Endometrial microvascular endothelial cells (primary cell): ENCODE measurements around the gene RNF121. TPM values are rescaled to one million over a fixed set of nuclear protein-coding genes. Genes with fewer than 3 reads are reported as not detected.

Source experiments
- in situ Hi-C: cut with HindIII; loops from 2 replicates; pipeline ENCODE4 v1.10.0; 2017; ENCODE audit warnings: low sequenced_read_pairs, low pct_unique_long_range_greater_than_20kb; ENCODE audit errors: inconsistent ontology term
- total RNA-seq: library from RNA; depleted of rRNA; stranded (reverse); fragments of >200 nt; gene quantifications from one replicate; pipeline ENCODE4 v1.2.3, GENCODE V29; 2015; ENCODE audit errors: inconsistent ontology term

The RNF121 gene
- total RNA-seq, 1 donor from 2014 or later: 43.1 TPM

DNA sequence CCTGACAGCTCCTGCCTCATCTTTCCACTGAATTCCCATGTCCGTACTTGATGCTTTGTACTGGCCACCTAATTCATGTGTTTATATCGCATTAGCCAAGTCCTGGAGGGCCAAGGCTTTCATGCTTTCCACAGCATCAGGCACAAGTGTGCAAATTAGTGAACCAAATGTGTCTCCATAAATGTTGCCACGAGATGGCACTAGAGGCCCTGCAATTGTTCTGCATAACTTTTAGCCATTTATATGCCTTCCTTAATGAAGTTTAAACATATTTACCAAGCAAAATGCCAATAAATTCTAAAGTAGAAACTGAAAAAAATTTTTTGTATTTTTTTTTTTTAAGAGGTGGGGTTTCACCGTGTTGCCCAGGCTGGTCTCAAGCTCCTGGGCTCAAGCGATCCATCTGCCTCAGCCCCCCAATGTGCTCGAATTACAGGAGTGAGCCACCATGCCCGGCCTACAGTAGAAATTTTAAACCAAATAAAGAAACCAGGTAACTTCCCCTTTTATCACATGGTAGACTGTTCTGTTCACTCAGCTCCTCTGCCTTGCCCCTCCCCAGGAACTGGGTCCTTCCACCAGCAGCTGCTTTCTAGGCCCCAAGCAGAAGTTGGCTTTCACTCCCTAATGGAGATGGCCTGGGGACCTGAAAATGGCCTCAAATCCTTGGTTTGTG lies 49.0 kb downstream of the RNF121 start:
- in situ Hi-C loops: no loop called here

GRCh38 chr11:71979094-71979493 lies 50.2 kb downstream of the RNF121 start:
- in situ Hi-C loops: no loop called here

- in situ Hi-C loops: no loop called here
Measured at GRCh38 chr11:71979602-71980001, 50.8 kb downstream of the RNF121 start.

- in situ Hi-C loops: no loop called here
Measured at GRCh38 chr11:71986131-71986530, 57.3 kb downstream of the RNF121 start.

GRCh38 chr11:71987521-71987920 lies 58.7 kb downstream of the RNF121 start:
- in situ Hi-C loops: no loop called here

GRCh38 chr11:71988050-71988449 lies 59.2 kb downstream of the RNF121 start:
- in situ Hi-C loops: no loop called here

DNA sequence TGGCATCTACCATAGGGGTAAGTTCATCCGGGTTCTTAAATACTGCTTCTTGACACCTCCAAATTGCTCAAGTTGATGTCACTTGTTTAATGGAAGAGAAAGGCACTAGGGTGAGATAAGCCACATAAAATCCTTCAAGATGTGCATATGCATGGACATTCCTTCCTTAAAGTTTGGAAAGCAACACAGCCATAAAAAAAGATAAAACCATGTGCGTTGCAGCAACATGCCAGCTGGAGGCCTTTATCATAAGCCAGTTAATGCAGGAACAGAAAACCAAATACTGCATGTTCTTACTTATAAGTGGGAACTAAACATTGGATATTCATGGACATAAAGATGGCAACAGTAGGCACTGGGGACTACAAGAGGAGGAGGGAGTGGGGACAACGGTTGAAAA lies 61.9 kb downstream of the RNF121 start:
- in situ Hi-C loops: no loop called here

GRCh38 chr11:71991494-71991893 lies 62.6 kb downstream of the RNF121 start:
- in situ Hi-C loops: no loop called here

- in situ Hi-C loops: no loop called here
Measured at GRCh38 chr11:71992136-71992730, 63.4 kb downstream of the RNF121 start.

DNA sequence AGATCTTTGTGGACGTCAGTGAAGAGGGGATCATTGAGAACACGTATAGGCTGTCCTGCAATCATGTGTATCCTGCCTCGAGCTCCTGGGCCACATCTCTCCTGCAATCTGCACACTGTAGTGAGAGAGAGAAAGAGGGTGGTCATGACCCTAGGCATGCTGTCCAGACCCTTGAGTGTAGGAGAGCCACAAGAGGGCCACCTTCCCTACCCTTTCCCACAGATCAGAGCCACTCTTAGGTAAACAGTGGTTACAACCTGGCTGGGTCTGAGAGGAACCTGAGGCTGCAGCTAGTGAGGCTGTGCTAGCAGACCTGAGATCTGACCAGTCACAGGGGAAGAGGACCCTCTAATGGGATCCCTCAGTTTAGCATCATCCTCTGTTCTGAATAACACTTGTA lies 65.9 kb downstream of the RNF121 start:
- in situ Hi-C loops: no loop called here

DNA sequence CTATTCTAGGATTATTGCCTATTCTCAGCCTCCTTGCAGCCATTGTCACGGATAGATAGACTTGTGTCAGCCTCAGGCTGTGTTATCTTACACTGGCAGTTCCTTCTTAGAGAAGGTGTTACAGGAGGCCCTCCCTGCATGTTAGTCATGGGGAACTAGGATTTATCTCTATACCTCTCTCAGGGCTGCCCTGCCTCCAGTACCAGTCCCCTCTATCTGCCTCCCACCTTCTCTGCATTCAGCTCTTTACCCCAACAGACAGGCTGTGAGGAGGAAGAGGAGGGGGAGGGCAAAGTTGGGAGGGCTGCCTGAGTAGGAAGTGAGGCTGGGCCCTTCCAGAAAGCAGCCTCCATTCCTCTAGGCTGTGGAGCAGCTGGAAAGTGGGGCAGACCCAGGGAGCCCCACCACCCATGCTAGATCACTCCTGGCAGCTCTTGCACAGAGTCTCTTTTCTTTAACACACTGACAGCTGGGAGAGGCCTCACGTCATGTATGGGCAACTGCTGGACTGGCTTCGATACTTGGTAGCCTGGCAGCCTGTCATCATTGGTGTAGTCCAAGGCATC lies 67.0 kb downstream of the RNF121 start:
- in situ Hi-C loops: no loop called here

DNA sequence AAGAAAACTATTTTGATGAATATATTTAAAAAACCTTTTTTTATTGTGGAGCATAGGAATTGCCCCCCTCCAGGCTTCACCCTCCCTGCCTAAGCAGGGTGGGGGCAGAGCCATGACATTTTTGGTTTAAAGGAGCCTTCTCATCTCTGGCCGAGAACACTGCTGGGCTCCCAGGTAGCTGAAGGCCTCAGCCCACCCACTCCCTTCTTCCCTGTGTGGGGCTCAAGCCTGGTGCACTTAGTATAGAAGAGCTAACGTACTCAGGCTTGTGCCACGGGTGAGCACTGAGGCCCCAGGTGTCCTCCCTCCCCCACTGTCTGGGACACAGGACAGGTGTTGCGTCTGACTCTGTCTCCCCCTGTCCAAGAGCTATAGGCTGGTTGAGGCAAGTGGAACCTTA lies 67.7 kb downstream of the RNF121 start:
- in situ Hi-C loops: no loop called here

- in situ Hi-C loops: no loop called here
Measured at GRCh38 chr11:71996946-71997345, 68.1 kb downstream of the RNF121 start.

GRCh38 chr11:71997594-71997993 lies 68.7 kb downstream of the RNF121 start:
- in situ Hi-C loops: no loop called here

DNA sequence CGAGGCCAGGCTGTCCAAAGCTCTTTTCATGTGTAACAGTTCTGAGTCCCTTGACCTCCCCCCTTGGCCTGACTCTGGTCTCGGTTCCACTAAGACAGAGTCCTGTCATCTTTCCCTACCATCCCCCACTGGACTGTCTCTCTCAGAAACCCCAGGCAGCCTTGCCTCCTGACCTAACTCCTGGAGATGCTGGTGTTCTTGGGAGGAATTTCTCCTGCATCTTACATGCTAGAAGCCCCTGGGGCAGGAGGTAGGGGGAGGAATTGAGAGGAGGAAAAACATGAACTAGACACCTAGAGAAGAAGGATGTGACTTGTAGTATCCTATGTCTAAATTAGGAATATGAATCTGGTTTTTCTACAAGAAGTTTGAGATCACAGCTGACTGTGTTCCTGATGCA lies 69.2 kb downstream of the RNF121 start:
- in situ Hi-C loops: no loop called here

DNA sequence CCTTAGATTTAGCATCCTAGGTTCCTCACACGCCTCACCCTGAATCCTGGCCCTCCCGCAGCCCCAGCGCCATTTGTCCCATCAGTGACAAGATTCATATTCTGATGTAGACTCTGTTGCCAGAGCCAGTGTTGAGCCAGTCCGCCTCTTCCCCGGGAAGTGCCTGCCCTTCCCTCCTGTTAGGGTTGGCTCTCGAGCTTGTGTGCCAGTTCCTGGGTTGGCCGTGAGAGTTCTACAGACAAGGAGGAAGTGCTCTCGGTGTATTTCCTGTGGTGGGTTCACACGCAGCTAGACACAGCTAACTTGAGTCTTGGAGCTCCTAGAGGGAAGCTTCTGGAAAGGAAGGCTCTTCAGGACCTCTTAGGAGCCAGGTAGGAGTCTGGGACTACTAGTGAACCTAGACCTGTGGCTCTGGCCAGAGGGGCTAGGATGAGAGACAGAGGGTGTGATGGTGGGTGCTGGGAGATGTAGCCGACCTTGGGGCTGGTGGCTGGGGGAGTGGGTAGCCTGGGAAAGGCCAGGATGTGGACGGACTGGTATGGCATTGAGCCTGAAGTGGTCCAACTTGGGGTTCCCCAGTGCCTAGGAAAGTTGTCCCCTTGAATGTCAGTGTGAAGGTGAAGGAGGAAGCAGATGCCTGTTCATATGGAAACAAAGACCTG lies 69.9 kb downstream of the RNF121 start, which contains the start of gene IL18BP:
IL18BP (plus strand) TSS at position 261 of the 662 bp plus-strand sequence. CDS start 1,076 bp downstream, outside the sequence.
- in situ Hi-C loops: no loop called here

DNA sequence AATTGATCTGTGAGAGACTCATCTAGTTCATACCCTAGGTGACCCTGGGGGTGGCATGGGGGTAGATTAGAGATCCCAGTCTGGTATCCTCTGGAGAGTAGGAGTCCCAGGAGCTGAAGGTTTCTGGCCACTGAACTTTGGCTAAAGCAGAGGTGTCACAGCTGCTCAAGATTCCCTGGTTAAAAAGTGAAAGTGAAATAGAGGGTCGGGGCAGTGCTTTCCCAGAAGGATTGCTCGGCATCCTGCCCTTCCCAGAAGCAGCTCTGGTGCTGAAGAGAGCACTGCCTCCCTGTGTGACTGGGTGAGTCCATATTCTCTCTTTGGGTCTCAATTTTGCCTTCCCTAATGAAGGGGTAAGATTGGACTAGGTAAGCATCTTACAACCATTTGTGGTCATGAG lies 70.5 kb downstream of the RNF121 start:
- in situ Hi-C loops: no loop called here

GRCh38 chr11:71999798-72000197 lies 71.0 kb downstream of the RNF121 start:
- in situ Hi-C loops: no loop called here

DNA sequence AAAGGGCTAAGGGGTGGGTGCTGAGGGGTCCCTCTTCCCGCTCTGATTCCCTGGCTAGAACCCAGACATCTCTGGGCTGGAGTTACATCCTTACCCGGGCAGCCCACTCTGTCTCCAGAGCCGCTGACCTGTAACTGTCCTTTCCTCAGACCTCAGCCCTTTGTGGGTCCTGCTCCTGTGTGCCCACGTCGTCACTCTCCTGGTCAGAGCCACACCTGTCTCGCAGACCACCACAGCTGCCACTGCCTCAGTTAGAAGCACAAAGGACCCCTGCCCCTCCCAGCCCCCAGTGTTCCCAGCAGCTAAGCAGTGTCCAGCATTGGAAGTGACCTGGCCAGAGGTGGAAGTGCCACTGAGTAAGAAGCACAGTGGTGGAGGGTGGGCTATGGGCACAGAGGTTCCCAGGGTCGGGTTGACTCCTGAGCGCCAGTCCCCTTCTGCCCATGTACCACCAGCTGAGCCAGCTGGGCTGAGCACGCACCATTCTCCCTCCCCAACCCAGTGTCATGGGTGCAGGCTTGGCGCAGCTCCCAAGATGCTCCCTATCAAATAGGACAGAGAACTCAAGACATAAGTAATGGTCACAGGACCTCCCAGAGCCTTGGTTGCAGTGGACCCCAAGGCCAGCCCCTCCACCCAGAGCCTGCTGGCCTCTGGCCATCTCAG lies 71.5 kb downstream of the RNF121 start:
- in situ Hi-C loops: no loop called here
